ENCODE data around the gene OXLD1.
"Not testable (repeated sequence)": the region's sequence is repeated elsewhere in the genome, so short reads cannot be mapped to it uniquely, and the experiment has no call there.

The OXLD1 gene

GRCh38 chr17:81652906-81653771 is 13.3 kb downstream of the OXLD1 start:
- no peak for DNase-seq (ENCODE audit: low spot score)

GRCh38 chr17:81651692-81652091 is 14.7 kb downstream of the OXLD1 start:
- no peak for DNase-seq (ENCODE audit: low spot score)

- DNase-seq (ENCODE audit: low spot score) = no peak
Measured at GRCh38 chr17:81650951-81651350, 15.5 kb downstream of the OXLD1 start.

- DNase-seq (ENCODE audit: low spot score) = no peak
Measured at GRCh38 chr17:81648707-81649085, 17.7 kb downstream of the OXLD1 start.

- DNase-seq (ENCODE audit: low spot score) = no peak
Measured at GRCh38 chr17:81648013-81648706, 18.2 kb downstream of the OXLD1 start.

- no peak for DNase-seq (ENCODE audit: low spot score)
Measured at GRCh38 chr17:81647640-81648012, 18.8 kb downstream of the OXLD1 start.

- peak; percentile 83 for DNase-seq (ENCODE audit: low spot score)
Measured at GRCh38 chr17:81646869-81647600, 19.4 kb downstream of the OXLD1 start.

GRCh38 chr17:81644976-81645952 is 21.1 kb downstream of the OXLD1 start:
- no peak for DNase-seq (ENCODE audit: low spot score)

- DNase-seq (ENCODE audit: low spot score) = no peak
Measured at GRCh38 chr17:81644496-81644895, 21.9 kb downstream of the OXLD1 start.

- no peak for DNase-seq (ENCODE audit: low spot score)
Measured at GRCh38 chr17:81641825-81642489, 24.4 kb downstream of the OXLD1 start.

- DNase-seq (ENCODE audit: low spot score) = no peak
Measured at GRCh38 chr17:81640011-81640410, 26.4 kb downstream of the OXLD1 start.

GRCh38 chr17:81638683-81639082 is 27.7 kb downstream of the OXLD1 start:
- no peak for DNase-seq (ENCODE audit: low spot score)

- peak; percentile 84 for DNase-seq (ENCODE audit: low spot score)
Measured at GRCh38 chr17:81636505-81637288, 29.7 kb downstream of the OXLD1 start, which contains the start of the genes NPLOC4 and TSPAN10. Gene NPLOC4, minus strand, starts transcription at chr17:81637112. Its CDS starts 182 bp downstream, at chr17:81636930. Gene TSPAN10, plus strand, starts transcription at chr17:81637196. Its CDS starts 5,217 bp downstream, at chr17:81642413.

- peak; percentile 46 for DNase-seq (ENCODE audit: low spot score)
Measured at GRCh38 chr17:81635973-81636504, 30.4 kb downstream of the OXLD1 start.

GRCh38 chr17:81635431-81635830 is 31.0 kb downstream of the OXLD1 start:
- no peak for DNase-seq (ENCODE audit: low spot score)

- no peak for DNase-seq (ENCODE audit: low spot score)
Measured at GRCh38 chr17:81631482-81631881, 34.9 kb downstream of the OXLD1 start.

- no peak for DNase-seq (ENCODE audit: low spot score)
Measured at GRCh38 chr17:81630274-81630673, 36.1 kb downstream of the OXLD1 start.

- DNase-seq (ENCODE audit: low spot score) = no peak
Measured at GRCh38 chr17:81621494-81622130, 44.8 kb downstream of the OXLD1 start.

GRCh38 chr17:81618307-81618706 is 48.1 kb downstream of the OXLD1 start:
- not testable (repeated sequence) for DNase-seq (ENCODE audit: low spot score)
